GM15510 (cell line): ENCODE results near the gene RNF146.

ENCODE experiments used
- POLR2A ChIP-seq: IDR thresholded peaks from 3 replicates; pipeline ENCODE4 v1.6.1; 2011; ENCODE audit warnings: borderline replicate concordance; ENCODE audit not compliant: insufficient read length; ENCODE audit errors: extremely low read depth

Gene RNF146

GRCh38 chr6:127302728-127303660 is 36.3 kb downstream of the RNF146 start:
- TF ChIP-seq POLR2A: no peak

- no peak for TF ChIP-seq POLR2A
Measured at GRCh38 chr6:127303917-127304316, 37.3 kb downstream of the RNF146 start.

DNA sequence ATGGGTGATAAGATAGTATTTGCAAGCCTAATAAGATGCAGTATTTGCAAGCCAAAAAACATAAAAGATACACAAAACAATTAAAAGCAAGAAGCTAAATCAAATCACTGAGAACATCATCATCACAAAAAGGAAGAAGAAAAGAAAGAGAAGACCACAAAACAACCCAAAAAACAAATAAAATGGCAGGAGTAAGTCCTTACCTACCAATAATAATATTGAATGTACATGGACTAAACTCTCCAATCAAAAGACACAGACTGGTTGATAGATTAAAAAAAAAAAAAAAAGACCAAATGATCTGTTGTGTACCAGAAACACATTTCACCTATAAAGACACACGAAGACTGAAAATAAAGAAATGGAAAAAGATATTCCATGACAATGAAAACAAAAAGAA is 39.1 kb downstream of the RNF146 start:
- no peak for TF ChIP-seq POLR2A

DNA sequence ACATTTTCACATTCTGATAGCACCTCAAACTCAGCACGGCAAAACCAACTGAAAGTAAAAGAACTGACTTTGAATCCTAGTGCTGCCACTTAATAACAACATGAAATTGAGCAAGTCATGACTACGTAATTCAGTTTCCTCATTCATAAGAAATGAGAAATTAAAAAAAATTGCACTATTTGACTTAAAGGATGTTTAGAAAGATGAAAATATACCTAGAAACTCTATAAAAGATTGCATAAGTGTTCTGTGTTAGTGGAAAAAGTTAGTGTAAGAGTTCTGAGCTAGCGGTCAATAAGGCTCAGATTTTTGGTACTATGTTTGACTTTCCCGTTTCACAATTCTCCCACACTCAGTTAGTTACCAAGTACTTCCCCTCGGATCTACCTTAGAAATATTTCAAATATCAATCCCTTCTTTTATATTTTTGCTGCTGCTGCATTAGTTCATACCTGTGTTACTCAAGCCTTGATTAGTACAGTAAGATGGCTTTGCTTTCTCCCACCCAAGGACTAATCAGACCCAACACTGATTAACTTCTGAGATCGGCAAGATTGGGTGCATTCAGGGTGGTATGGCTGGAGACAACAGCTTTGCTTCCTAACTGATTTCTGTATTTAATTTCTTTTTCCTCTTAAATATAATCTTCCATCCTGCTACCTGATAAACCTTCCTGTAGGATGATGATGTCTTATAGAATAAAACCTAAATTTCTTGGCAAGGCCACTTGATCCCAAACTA is 50.9 kb downstream of the RNF146 start:
- no peak for TF ChIP-seq POLR2A

DNA sequence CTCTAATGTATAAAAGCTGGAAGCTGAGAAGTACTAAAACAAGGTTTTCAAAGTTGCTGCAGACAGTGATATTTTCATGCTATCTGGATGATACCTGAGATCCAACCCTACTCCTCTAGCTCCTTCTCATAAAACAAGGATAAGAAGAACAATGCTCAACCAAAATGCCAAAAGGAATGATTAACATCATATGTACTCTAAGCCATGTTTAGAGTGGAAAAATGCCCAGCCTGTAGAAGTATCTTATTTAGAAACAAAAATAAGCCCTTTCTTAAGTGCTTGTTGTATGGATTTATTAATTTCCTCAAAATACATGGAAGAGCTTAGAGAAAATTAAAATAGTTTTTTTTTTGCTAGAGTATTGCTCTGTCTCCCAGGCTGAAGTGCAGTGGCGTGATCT is 53.0 kb downstream of the RNF146 start:
- TF ChIP-seq POLR2A: no peak

- TF ChIP-seq POLR2A: no peak
Measured at GRCh38 chr6:127328043-127328609, 61.5 kb downstream of the RNF146 start.

DNA sequence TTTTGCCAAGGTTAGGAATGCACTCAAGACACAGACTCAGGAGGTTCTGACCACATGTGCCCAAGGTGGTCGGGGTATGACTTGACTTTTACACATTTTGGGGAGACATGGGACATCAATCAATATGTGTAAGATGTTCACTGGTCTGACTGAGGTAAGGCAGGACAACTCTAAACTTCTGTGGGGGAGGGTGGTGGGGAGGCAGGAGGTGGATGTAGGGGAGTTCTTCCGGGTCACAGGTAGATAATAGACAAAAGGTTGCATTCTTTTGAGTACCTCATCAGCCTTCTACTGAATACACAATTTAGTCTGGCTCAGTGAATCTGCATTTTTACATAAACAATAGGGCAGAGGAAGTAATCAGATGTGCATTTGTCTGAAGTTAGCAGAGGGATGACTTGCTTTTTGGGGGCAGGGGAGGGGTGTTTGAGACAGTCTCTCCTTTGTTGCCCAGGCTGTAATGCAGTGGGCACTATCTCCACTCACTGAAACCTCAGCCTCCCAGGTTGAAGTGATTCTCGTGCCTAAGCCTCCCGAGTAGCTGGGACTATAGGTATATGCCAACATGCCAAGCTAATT is 65.8 kb downstream of the RNF146 start:
- no peak for TF ChIP-seq POLR2A
